Measurements from ENCODE around the gene TCEA3.

DNA sequence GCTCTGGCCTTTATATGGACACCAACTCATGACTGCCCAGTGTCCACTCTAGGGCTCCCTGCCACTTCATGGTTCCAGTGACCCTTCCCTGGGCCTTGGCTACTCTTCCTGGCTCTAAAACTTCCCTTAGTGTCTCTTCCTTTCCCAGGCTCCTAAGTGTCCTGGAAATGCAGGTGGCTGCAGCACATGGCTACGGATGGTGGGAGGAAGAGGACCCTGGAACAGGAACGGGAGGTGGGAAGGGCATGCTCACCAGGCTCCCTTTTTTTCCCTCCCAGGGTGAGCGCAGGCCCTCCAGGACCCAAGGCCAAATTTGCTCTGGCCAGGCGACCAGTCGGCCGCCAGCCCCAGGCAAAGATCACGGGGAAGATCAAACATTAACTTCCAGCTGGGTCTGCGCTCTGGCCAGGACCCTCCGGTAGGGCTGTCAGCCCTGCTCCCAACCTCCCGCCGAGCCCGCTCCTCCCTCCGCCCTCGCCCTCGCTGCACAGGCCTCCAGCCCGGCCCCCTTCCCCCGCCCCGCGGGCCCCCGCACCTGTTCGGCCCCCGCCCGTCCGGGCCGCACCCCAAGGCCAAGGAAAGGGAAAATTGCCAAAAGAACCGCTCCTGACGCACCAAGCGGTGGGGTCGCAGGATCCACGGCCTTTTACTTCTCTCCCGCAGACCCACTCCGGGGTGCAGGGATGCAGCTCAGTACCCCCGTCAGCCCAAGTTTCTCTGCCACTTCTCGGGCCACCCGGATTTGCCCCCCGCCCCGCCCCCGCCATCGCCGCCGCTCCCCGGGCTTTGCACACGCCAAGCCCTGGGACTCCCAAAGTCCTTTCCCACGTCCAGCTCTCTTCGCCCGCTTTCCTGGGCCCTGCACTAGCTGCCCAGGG is 894 bp downstream of the TCEA3 start:
- TF ChIP-seq, protein P1, sequence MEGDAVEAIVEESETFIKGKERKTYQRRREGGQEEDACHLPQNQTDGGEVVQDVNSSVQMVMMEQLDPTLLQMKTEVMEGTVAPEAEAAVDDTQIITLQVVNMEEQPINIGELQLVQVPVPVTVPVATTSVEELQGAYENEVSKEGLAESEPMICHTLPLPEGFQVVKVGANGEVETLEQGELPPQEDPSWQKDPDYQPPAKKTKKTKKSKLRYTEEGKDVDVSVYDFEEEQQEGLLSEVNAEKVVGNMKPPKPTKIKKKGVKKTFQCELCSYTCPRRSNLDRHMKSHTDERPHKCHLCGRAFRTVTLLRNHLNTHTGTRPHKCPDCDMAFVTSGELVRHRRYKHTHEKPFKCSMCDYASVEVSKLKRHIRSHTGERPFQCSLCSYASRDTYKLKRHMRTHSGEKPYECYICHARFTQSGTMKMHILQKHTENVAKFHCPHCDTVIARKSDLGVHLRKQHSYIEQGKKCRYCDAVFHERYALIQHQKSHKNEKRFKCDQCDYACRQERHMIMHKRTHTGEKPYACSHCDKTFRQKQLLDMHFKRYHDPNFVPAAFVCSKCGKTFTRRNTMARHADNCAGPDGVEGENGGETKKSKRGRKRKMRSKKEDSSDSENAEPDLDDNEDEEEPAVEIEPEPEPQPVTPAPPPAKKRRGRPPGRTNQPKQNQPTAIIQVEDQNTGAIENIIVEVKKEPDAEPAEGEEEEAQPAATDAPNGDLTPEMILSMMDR (IDR thresholded peaks at IDR 0.05; ENCODE audit: insufficient read depth, low read length), result no peak
- TF ChIP-seq POLR2AphosphoS5 (IDR thresholded peaks at IDR 0.05; ENCODE audit: low read depth), result no peak
- no peak for TF ChIP-seq GABPA (IDR thresholded peaks at IDR 0.05; ENCODE audit: low read depth)
- TF ChIP-seq SPI1 (IDR thresholded peaks at IDR 0.05; ENCODE audit: borderline replicate concordance, low read depth), result no peak
- TF ChIP-seq, protein P2, sequence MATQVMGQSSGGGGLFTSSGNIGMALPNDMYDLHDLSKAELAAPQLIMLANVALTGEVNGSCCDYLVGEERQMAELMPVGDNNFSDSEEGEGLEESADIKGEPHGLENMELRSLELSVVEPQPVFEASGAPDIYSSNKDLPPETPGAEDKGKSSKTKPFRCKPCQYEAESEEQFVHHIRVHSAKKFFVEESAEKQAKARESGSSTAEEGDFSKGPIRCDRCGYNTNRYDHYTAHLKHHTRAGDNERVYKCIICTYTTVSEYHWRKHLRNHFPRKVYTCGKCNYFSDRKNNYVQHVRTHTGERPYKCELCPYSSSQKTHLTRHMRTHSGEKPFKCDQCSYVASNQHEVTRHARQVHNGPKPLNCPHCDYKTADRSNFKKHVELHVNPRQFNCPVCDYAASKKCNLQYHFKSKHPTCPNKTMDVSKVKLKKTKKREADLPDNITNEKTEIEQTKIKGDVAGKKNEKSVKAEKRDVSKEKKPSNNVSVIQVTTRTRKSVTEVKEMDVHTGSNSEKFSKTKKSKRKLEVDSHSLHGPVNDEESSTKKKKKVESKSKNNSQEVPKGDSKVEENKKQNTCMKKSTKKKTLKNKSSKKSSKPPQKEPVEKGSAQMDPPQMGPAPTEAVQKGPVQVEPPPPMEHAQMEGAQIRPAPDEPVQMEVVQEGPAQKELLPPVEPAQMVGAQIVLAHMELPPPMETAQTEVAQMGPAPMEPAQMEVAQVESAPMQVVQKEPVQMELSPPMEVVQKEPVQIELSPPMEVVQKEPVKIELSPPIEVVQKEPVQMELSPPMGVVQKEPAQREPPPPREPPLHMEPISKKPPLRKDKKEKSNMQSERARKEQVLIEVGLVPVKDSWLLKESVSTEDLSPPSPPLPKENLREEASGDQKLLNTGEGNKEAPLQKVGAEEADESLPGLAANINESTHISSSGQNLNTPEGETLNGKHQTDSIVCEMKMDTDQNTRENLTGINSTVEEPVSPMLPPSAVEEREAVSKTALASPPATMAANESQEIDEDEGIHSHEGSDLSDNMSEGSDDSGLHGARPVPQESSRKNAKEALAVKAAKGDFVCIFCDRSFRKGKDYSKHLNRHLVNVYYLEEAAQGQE (IDR thresholded peaks at IDR 0.05; ENCODE audit: insufficient replicate concordance, low read depth), result no peak

Data from HL-60 (cell line).